ENCODE results near the gene SKIC8.

DNA sequence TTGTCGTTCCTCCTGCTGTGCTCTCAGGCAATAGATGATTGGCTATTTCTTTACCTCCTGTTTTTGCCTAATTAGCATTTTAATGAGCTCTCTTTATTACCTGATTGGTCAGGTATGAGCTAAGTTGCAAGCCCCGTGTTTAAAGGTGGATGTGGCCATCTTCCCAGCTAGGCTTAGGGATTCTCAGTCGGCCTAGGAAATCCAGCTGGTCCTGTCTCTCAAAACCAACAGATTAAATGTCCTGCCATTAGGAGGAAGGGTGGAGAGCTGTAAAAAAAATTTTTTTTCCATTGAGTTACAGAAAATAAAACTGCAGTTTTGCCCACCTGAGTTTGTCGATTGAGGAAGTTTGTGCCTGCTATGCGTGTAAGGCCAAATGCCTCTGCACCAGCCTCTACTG, 59.6 kb downstream of the SKIC8 start:
- TF ChIP-seq, protein P1, sequence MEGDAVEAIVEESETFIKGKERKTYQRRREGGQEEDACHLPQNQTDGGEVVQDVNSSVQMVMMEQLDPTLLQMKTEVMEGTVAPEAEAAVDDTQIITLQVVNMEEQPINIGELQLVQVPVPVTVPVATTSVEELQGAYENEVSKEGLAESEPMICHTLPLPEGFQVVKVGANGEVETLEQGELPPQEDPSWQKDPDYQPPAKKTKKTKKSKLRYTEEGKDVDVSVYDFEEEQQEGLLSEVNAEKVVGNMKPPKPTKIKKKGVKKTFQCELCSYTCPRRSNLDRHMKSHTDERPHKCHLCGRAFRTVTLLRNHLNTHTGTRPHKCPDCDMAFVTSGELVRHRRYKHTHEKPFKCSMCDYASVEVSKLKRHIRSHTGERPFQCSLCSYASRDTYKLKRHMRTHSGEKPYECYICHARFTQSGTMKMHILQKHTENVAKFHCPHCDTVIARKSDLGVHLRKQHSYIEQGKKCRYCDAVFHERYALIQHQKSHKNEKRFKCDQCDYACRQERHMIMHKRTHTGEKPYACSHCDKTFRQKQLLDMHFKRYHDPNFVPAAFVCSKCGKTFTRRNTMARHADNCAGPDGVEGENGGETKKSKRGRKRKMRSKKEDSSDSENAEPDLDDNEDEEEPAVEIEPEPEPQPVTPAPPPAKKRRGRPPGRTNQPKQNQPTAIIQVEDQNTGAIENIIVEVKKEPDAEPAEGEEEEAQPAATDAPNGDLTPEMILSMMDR (IDR thresholded peaks at IDR 0.05) = no peak
- TF ChIP-seq POLR2A (IDR thresholded peaks at IDR 0.05) = no peak

All from adrenal gland (tissue), 5 donors.